GM12801 (cell line): ENCODE data around the gene KRT79.

ENCODE experiments used
- CTCF ChIP-seq: IDR thresholded peaks from one replicate; pipeline ENCODE4 v1.5.1; 2011; ENCODE audit warnings: control low read depth; ENCODE audit not compliant: insufficient read length; ENCODE audit errors: extremely low read depth

Gene KRT79

GRCh38 chr12:52789637-52790426, 44.3 kb downstream of the KRT79 start:
- no peak for TF ChIP-seq CTCF

- TF ChIP-seq CTCF = no peak
These were observed 45.1 kb downstream of the KRT79 start for GRCh38 chr12:52788876-52789636.

GRCh38 chr12:52788192-52788875, 45.8 kb downstream of the KRT79 start:
- no peak for TF ChIP-seq CTCF

- TF ChIP-seq CTCF = no peak
These were observed 46.6 kb downstream of the KRT79 start for GRCh38 chr12:52787324-52788191.

GRCh38 chr12:52784909-52785308, 49.2 kb downstream of the KRT79 start:
- TF ChIP-seq CTCF = no peak

GRCh38 chr12:52783563-52784316, 50.4 kb downstream of the KRT79 start:
- TF ChIP-seq CTCF = no peak
